ENCODE measurements around the gene HPGDS.

GRCh38 chr4:94368459-94368858, 25.8 kb upstream of the HPGDS start:
- no peak for TF ChIP-seq ZNF274 (IDR thresholded peaks at IDR 0.05; ENCODE audit: insufficient read depth, insufficient read length)
- no peak for TF ChIP-seq TAF1 (IDR thresholded peaks at IDR 0.05; ENCODE audit: borderline replicate concordance, low read depth, low read length)
- no peak for TF ChIP-seq ZNF687 (IDR thresholded peaks at IDR 0.05)
